GM23338 (cell line): ENCODE data around the gene NCK2. TPM values are rescaled to one million over a fixed set of nuclear protein-coding genes. Genes with fewer than 3 reads are reported as not detected.

ENCODE experiments used
- ATAC-seq: fragments of 200-7000 bp; cut with Tn5 transposase; 3 replicates; pipeline ENCODE4 v1.9.1; 2020
- DNase-seq: peaks from one replicate; pipeline ENCODE4 v3.0.0-alpha.2; 2015; ENCODE audit warnings: low spot score
- H2AFZ ChIP-seq: fragments of 200-600 bp; sonication (generic); 2 replicates; pipeline ENCODE4 v1.8.0; 2016; ENCODE audit warnings: antibody characterized with exemption, mild to moderate bottlenecking, moderate library complexity
- H3F3A ChIP-seq: fragments of 200-600 bp; sonication (generic); replicated peaks from 2 replicates; pipeline ENCODE4 v1.8.0; 2017; ENCODE audit warnings: antibody characterized with exemption, mixed run types, low read depth
- H3K27ac ChIP-seq: fragments of 200-600 bp; sonication (generic); 2 replicates; pipeline ENCODE4 v1.6.1; 2016; ENCODE audit warnings: low read depth
- H3K27me3 ChIP-seq: fragments of 200-600 bp; sonication (generic); 2 replicates; pipeline ENCODE4 v1.8.0; 2016; ENCODE audit warnings: mild to moderate bottlenecking, mixed run types, moderate library complexity; ENCODE audit not compliant: insufficient read depth
- H3K36me3 ChIP-seq: fragments of 200-600 bp; sonication (generic); 2 replicates; pipeline ENCODE4 v1.8.0; 2016; ENCODE audit warnings: mild to moderate bottlenecking; ENCODE audit not compliant: insufficient read depth
- H3K4me1 ChIP-seq: fragments of 200-600 bp; sonication (generic); 2 replicates; pipeline ENCODE4 v1.8.0; 2016; ENCODE audit warnings: mild to moderate bottlenecking, moderate library complexity; ENCODE audit not compliant: insufficient read depth
- H3K4me2 ChIP-seq: fragments of 200-600 bp; sonication (generic); 2 replicates; pipeline ENCODE4 v1.7.1; 2017; ENCODE audit warnings: mixed run types
- H3K4me3 ChIP-seq: fragments of 200-600 bp; sonication (generic); 2 replicates; pipeline ENCODE4 v1.6.1; 2016; ENCODE audit warnings: mixed run types
- H3K79me2 ChIP-seq: fragments of 200-600 bp; sonication (generic); replicated peaks from 2 replicates; pipeline ENCODE4 v1.8.0; 2017; ENCODE audit warnings: mild to moderate bottlenecking; ENCODE audit not compliant: insufficient read depth
- H3K9me2 ChIP-seq: fragments of 200-600 bp; sonication (generic); 2 replicates; pipeline ENCODE4 v1.8.0; 2017; ENCODE audit not compliant: insufficient read depth
- H4K20me1 ChIP-seq: fragments of 200-600 bp; sonication (generic); replicated peaks from 2 replicates; pipeline ENCODE4 v1.8.0; 2017; ENCODE audit warnings: mild to moderate bottlenecking; ENCODE audit not compliant: insufficient read depth
- H3K27ac Mint-ChIP-seq: 2 replicates; pipeline ENCODE4 v1.8.0; 2020; ENCODE audit warnings: inconsistent platforms, mild to moderate bottlenecking, moderate library complexity, mixed read lengths
- H3K27me3 Mint-ChIP-seq: 3 replicates; pipeline ENCODE4 v1.8.0; 2022; ENCODE audit warnings: low read depth, mild to moderate bottlenecking, moderate library complexity, mixed read lengths, inconsistent platforms; ENCODE audit not compliant: insufficient read depth, poor library complexity
- H3K36me3 Mint-ChIP-seq: 3 replicates; pipeline ENCODE4 v1.8.0; 2021; ENCODE audit warnings: low read depth, mild to moderate bottlenecking, inconsistent platforms, moderate library complexity, mixed read lengths
- H3K4me1 Mint-ChIP-seq: 3 replicates; pipeline ENCODE4 v1.8.0; 2020; ENCODE audit warnings: mild to moderate bottlenecking, inconsistent platforms, mixed read lengths
- H3K4me3 Mint-ChIP-seq: 3 replicates; pipeline ENCODE4 v1.8.0; 2021; ENCODE audit warnings: moderate library complexity, mild to moderate bottlenecking, inconsistent platforms, mixed read lengths
- H3K9me3 Mint-ChIP-seq: 3 replicates; pipeline ENCODE4 v1.8.0; 2020; ENCODE audit warnings: moderate library complexity, mild to moderate bottlenecking, inconsistent platforms, mixed read lengths
- CREB1 ChIP-seq: fragments of 250-450 bp; sonication (Bioruptor Pico); IDR thresholded peaks from 2 replicates; pipeline ENCODE4 v1.5.0; 2020; ENCODE audit warnings: low read depth, mild to moderate bottlenecking, moderate library complexity
- JUNB ChIP-seq: IDR thresholded peaks from one replicate; pipeline ENCODE4 v1.6.1; 2016; ENCODE audit warnings: antibody characterized with exemption; ENCODE audit not compliant: unreplicated experiment
- NANOG ChIP-seq: IDR thresholded peaks from 2 replicates; pipeline ENCODE4 v1.6.1; 2016; ENCODE audit warnings: antibody characterized with exemption, borderline replicate concordance
- STAT1 ChIP-seq: IDR thresholded peaks from one replicate; pipeline ENCODE4 v1.6.1; 2016; ENCODE audit warnings: antibody characterized with exemption; ENCODE audit not compliant: unreplicated experiment
- polyA plus RNA-seq: library from polyadenylated mRNA; unstranded; fragments of >200 nt; fragmentation: Nextera tagmentation; extraction: Ambion mirVana; gene quantifications from 2 replicates; pipeline ENCODE4 v1.2.1, GENCODE V29; 2016
- total RNA-seq: library from RNA; depleted of rRNA; stranded (reverse); fragments of >200 nt; shearing (Covaris generic); gene quantifications from 2 replicates; pipeline ENCODE4 v1.2.3, GENCODE V29; 2014
- TF ChIP-seq, protein P1 (sequence below): IDR thresholded peaks from one replicate; pipeline ENCODE4 v1.6.1; 2018; ENCODE audit warnings: antibody characterized with exemption; ENCODE audit not compliant: unreplicated experiment
- TF ChIP-seq, protein P2 (sequence below): fragments of 250-450 bp; sonication (Bioruptor Pico); IDR thresholded peaks from 2 replicates; pipeline ENCODE4 v1.5.0; 2020; ENCODE audit warnings: mild to moderate bottlenecking, moderate library complexity

The NCK2 gene
- total and polyA plus RNA-seq, 2 experiments from 2014 or later = 26.9 to 59.9 TPM

DNA sequence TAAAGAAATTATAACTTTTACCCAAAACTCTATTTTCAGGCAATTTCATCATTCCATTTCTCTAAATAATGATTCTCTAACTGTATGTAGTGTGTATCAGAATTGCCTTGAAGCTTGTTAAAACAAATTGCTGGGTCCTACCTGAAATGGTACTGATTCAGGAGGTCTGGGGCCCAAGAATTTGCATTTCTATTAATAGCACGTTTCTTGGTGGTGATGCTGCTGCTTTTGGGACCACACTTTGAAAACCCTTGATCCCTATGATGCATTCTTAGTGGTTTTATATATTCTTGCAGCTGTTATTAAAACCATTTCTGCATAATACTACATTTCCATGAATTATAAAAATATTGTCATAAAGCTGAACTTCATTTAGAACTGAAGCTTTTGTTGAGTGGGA lies 140.7 kb downstream of the NCK2 start (continued):
- TF ChIP-seq, protein P1, sequence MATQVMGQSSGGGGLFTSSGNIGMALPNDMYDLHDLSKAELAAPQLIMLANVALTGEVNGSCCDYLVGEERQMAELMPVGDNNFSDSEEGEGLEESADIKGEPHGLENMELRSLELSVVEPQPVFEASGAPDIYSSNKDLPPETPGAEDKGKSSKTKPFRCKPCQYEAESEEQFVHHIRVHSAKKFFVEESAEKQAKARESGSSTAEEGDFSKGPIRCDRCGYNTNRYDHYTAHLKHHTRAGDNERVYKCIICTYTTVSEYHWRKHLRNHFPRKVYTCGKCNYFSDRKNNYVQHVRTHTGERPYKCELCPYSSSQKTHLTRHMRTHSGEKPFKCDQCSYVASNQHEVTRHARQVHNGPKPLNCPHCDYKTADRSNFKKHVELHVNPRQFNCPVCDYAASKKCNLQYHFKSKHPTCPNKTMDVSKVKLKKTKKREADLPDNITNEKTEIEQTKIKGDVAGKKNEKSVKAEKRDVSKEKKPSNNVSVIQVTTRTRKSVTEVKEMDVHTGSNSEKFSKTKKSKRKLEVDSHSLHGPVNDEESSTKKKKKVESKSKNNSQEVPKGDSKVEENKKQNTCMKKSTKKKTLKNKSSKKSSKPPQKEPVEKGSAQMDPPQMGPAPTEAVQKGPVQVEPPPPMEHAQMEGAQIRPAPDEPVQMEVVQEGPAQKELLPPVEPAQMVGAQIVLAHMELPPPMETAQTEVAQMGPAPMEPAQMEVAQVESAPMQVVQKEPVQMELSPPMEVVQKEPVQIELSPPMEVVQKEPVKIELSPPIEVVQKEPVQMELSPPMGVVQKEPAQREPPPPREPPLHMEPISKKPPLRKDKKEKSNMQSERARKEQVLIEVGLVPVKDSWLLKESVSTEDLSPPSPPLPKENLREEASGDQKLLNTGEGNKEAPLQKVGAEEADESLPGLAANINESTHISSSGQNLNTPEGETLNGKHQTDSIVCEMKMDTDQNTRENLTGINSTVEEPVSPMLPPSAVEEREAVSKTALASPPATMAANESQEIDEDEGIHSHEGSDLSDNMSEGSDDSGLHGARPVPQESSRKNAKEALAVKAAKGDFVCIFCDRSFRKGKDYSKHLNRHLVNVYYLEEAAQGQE = no peak

DNA sequence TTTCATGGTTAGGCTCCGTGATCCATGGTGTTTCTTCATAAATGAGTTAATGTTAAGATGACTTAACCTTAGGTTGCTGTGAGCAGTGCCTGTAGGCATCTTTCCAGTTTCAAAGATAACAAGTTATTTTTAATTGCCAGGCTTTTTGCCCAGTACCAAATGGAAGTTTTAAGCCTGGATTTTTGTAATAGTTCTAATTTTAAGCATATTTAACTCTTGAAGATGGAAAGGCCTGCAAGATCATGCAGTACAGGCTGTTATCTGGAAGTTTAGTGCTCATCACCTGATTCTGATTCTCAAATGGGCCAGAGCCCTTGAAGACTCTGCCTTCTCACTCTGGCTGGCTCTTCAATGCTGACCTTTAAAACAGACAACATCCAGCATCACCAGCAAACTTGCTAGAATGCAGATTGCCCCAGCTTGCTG lies 141.3 kb downstream of the NCK2 start:
- no peak overlapping the region for H3K4me2 ChIP-seq
- peaks cover 77% of the 10 kb centered on the region for H3K79me2 ChIP-seq
- H3K9me3 Mint-ChIP-seq = peaks cover 10% of the 10 kb centered on the region
- H3K9me2 ChIP-seq = no peaks in the 10 kb centered on the region
- H2AFZ ChIP-seq = no peak overlapping the region
- peaks cover 22% of the 10 kb centered on the region for H3K36me3 Mint-ChIP-seq
- DNase-seq = no peak
- peaks cover 14% of the 10 kb centered on the region for H4K20me1 ChIP-seq
- no peak overlapping the region for H3K4me3 Mint-ChIP-seq
- peaks cover 23% of the 10 kb centered on the region for H3K4me1 Mint-ChIP-seq
- H3K4me1 ChIP-seq = peaks cover 19% of the 10 kb centered on the region
- H3K36me3 ChIP-seq = no peaks in the 10 kb centered on the region; the same call in 1 of the 2 replicates
- H3K27ac Mint-ChIP-seq = no peak overlapping the region
- no peak overlapping the region for H3K4me3 ChIP-seq
- H3K27me3 ChIP-seq = no peaks in the 10 kb centered on the region
- H3F3A ChIP-seq = no peaks in the 10 kb centered on the region
- no peak for ATAC-seq
- peaks cover 2% of the 10 kb centered on the region for H3K27me3 Mint-ChIP-seq
- TF ChIP-seq CREB1 = no peak
- TF ChIP-seq, protein P2, sequence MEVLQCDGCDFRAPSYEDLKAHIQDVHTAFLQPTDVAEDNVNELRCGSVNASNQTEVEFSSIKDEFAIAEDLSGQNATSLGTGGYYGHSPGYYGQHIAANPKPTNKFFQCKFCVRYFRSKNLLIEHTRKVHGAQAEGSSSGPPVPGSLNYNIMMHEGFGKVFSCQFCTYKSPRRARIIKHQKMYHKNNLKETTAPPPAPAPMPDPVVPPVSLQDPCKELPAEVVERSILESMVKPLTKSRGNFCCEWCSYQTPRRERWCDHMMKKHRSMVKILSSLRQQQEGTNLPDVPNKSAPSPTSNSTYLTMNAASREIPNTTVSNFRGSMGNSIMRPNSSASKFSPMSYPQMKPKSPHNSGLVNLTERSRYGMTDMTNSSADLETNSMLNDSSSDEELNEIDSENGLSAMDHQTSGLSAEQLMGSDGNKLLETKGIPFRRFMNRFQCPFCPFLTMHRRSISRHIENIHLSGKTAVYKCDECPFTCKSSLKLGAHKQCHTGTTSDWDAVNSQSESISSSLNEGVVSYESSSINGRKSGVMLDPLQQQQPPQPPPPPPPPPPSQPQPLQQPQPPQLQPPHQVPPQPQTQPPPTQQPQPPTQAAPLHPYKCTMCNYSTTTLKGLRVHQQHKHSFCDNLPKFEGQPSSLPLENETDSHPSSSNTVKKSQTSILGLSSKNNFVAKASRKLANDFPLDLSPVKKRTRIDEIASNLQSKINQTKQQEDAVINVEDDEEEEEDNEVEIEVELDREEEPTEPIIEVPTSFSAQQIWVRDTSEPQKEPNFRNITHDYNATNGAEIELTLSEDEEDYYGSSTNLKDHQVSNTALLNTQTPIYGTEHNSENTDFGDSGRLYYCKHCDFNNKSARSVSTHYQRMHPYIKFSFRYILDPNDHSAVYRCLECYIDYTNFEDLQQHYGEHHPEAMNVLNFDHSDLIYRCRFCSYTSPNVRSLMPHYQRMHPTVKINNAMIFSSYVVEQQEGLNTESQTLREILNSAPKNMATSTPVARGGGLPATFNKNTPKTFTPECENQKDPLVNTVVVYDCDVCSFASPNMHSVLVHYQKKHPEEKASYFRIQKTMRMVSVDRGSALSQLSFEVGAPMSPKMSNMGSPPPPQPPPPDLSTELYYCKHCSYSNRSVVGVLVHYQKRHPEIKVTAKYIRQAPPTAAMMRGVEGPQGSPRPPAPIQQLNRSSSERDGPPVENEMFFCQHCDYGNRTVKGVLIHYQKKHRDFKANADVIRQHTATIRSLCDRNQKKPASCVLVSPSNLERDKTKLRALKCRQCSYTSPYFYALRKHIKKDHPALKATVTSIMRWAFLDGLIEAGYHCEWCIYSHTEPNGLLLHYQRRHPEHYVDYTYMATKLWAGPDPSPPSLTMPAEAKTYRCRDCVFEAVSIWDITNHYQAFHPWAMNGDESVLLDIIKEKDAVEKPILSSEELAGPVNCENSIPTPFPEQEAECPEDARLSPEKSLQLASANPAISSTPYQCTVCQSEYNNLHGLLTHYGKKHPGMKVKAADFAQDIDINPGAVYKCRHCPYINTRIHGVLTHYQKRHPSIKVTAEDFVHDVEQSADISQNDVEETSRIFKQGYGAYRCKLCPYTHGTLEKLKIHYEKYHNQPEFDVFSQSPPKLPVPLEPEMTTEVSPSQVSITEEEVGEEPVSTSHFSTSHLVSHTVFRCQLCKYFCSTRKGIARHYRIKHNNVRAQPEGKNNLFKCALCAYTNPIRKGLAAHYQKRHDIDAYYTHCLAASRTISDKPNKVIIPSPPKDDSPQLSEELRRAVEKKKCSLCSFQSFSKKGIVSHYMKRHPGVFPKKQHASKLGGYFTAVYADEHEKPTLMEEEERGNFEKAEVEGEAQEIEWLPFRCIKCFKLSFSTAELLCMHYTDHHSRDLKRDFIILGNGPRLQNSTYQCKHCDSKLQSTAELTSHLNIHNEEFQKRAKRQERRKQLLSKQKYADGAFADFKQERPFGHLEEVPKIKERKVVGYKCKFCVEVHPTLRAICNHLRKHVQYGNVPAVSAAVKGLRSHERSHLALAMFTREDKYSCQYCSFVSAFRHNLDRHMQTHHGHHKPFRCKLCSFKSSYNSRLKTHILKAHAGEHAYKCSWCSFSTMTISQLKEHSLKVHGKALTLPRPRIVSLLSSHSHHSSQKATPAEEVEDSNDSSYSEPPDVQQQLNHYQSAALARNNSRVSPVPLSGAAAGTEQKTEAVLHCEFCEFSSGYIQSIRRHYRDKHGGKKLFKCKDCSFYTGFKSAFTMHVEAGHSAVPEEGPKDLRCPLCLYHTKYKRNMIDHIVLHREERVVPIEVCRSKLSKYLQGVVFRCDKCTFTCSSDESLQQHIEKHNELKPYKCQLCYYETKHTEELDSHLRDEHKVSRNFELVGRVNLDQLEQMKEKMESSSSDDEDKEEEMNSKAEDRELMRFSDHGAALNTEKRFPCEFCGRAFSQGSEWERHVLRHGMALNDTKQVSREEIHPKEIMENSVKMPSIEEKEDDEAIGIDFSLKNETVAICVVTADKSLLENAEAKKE (CRISPR knock-in tag) = no peak
- no peak for TF ChIP-seq STAT1
- no peak for TF ChIP-seq NANOG
- TF ChIP-seq JUNB = no peak
- no peak overlapping the region for H3K27ac ChIP-seq
